Measurements from ENCODE around the gene TOP1.
A peak's percentile ranks its signal among the peaks of the same experiment; 100 is the strongest.

Gene TOP1

DNA sequence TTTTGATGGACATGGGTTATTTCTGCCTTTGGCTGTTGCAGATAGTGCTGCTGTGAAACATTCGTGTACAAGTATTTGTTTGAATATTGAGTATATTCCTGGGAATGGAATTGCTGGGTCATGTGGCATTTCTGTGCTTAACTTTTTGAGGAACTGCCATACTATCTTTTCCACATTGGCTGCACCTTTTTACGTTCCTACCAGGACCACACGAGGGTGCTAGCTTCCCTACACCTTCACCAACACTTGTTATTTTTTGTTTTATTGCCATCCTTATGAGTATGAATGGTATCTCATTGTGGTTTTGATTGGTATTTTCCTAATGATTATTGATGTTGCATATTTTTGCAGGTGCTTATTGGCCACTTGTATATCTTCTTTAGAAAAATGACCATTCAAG, 60.9 kb downstream of the TOP1 start:
- ChIA-PET CTCF (interaction anchor here (0.6 to 17.5 kb wide), 5 partner anchors 12 to 121 kb away, joined by 3 to 439 read pairs (median 3); no protein-coding TSS in a partner anchor), POLR2A (no interaction called here)
- H3K4me3 ChIP-seq (ENCODE audit: low read depth, low read length), result no peak overlapping the region
- no peak for DNase-seq (ENCODE audit: low read depth, low spot score)
- TF ChIP-seq, protein P1, sequence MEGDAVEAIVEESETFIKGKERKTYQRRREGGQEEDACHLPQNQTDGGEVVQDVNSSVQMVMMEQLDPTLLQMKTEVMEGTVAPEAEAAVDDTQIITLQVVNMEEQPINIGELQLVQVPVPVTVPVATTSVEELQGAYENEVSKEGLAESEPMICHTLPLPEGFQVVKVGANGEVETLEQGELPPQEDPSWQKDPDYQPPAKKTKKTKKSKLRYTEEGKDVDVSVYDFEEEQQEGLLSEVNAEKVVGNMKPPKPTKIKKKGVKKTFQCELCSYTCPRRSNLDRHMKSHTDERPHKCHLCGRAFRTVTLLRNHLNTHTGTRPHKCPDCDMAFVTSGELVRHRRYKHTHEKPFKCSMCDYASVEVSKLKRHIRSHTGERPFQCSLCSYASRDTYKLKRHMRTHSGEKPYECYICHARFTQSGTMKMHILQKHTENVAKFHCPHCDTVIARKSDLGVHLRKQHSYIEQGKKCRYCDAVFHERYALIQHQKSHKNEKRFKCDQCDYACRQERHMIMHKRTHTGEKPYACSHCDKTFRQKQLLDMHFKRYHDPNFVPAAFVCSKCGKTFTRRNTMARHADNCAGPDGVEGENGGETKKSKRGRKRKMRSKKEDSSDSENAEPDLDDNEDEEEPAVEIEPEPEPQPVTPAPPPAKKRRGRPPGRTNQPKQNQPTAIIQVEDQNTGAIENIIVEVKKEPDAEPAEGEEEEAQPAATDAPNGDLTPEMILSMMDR (IDR thresholded peaks at IDR 0.05; ENCODE audit: insufficient read depth, low read length, missing control alignments), result no peak

DNA sequence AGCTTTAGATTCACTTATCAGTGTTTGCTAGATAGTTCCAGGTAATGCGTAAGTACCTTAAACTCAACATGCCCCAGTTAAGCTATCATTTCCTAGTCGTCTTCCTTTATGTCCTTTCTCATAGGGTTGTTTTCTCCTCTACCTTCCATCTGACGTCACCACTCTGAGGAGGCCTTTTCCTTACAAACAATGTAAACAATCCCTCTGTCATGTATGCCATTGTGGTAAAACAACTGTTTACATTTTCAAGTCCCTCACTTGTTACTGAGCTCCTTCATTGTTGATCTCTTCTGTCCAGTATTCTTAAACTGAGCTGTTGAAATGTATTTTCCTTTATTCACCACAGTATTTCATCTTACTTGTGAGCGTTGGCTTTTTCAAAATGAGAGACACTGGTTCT, 63.3 kb downstream of the TOP1 start:
- CTCF ChIA-PET, result interaction anchor here (0.8 to 17.5 kb wide), 7 partner anchors 12 to 124 kb away, joined by 3 to 439 read pairs (median 4); no protein-coding TSS in a partner anchor
- DNase-seq (ENCODE audit: low read depth, low spot score), result no peak
- no peak overlapping the region for H3K4me3 ChIP-seq (ENCODE audit: low read depth, low read length)
- TF ChIP-seq, protein P1 (IDR thresholded peaks at IDR 0.05; ENCODE audit: insufficient read depth, low read length, missing control alignments), result no peak
- POLR2A ChIA-PET, result interaction anchor here (1.0 kb wide), 1 partner anchor 101 kb away, joined by 3 read pairs; no protein-coding TSS in a partner anchor

DNA sequence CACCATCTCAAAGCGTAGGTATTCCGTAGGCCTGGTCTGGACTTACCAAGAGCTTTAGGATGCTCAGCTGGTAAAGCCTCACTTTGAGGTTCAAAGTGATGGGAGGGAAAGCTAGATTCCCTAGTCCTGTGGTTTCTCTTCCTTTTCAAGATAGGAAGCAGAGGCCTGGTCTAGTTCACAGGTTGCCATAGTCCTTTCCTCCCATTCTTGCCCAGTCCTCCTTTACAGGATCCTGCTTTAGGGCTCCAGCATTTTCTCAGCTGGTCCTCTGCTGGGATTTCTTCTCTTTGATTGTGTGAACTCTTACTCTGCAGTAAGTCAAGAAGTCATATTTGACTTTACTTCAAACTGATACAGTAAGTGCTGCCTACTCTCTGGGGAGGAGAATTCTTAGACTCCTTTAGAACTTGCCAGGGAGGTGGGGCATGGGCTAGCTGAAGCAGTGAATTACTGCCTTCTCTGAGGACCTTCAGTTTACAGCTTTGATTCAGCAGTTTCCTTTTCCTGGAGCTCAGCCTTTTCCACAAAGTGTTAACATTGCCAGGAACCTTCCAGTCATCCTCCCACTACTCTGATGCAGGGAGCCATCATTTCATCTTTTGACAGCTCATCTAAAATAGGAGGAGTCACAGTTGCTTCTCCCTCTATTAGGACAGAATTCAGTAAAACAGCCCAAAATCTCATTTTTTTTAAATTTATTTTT, 65.9 kb downstream of the TOP1 start:
- ChIA-PET POLR2A (no interaction called here), CTCF (interaction anchor here (0.7 to 17.5 kb wide), 24 partner anchors 7 to 246 kb away, joined by 3 to 439 read pairs (median 5); partner anchors contain the start of genes LPIN3 and PLCG1)
- H3K4me3 ChIP-seq (ENCODE audit: low read depth, low read length), result no peak overlapping the region
- no peak for DNase-seq (ENCODE audit: low read depth, low spot score)
- TF ChIP-seq, protein P1 (IDR thresholded peaks at IDR 0.05; ENCODE audit: insufficient read depth, low read length, missing control alignments), result no peak

DNA sequence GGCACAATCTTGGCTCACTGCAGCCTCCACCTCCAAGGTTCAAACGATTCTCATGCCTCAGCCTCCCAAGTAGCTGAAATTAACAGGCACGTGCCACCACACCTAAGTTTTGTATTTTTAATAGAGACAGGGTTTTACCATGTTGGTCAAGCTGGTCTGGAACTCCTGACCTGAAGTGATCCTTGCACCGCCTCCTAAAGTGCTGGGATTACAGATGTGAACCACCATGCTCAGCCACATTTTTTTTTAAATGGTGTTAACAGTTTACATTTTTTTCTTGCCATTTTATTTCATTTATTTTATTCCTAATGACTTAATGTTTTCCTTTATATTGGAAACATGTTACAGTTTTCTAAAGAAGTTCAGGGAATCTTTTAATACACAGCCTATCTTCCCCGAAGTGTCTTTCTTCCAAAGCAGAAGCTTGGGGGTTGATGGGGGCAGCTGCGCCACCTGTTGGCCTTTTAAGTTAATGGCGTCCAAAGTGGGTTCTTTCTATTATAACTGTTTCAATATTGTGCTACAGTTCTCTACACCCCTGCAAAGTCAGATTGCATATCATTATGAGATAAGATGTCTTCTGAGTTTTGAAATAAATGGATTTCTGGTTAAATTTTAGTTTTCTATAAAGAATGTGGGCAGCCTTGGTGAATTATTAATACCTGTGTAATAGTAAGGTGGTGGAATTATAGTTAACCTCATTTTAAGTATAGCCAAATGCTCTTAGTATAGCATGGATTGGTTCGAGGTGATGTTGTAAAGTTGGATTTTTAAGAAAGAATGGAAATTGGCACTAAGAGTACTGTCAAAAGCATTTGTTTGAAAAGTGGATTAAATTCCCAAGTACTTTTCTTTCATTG, 66.7 kb downstream of the TOP1 start:
- ChIA-PET POLR2A (no interaction called here), CTCF (interaction anchor here (0.7 to 17.5 kb wide), 32 partner anchors 8 to 316 kb away, joined by 3 to 439 read pairs (median 5); partner anchors contain the start of genes LPIN3 and PLCG1)
- peak; percentile 14 for DNase-seq (ENCODE audit: low read depth, low spot score)
- TF ChIP-seq, protein P1 (IDR thresholded peaks at IDR 0.05; ENCODE audit: insufficient read depth, low read length, missing control alignments), result peak; percentile 67
- no peak overlapping the region for H3K4me3 ChIP-seq (ENCODE audit: low read depth, low read length)

DNA sequence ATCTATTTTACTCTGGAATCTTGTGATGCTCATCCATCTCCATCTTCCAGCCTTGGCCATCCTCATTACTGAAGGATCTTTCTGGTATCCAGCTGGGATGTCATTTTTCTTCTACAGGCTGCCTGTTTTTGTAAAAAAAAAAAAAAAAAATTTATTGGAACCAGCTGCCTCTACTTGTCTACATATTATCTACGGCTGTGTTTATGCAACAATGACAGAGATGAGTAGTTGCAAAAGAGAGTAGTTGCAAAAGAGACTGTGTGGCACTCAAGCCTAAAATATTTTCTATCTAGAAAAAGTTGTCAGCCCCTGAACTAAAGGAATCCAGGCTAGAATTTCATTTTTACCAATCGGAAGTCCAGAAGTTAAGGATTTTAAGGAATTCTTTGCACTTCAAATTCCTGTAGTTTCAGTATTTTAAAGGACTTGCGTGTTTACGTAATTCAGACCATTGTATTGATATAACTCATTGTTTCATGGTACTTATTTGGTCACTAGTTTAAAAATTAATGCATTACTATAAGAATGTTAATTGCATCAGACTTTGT, 70.2 kb downstream of the TOP1 start:
- ChIA-PET POLR2A (no interaction called here), CTCF (interaction anchor here (1.1 to 17.5 kb wide), 9 partner anchors 14 to 131 kb away, joined by 3 to 439 read pairs (median 4); no protein-coding TSS in a partner anchor)
- H3K4me3 ChIP-seq (ENCODE audit: low read depth, low read length), result no peak overlapping the region
- TF ChIP-seq, protein P1 (IDR thresholded peaks at IDR 0.05; ENCODE audit: insufficient read depth, low read length, missing control alignments), result no peak
- peak; percentile 26 for DNase-seq (ENCODE audit: low read depth, low spot score)

All from AG04449 (cell line).